ENCODE results near the gene ZNF821.

- TF ChIP-seq POLR2A (IDR thresholded peaks at IDR 0.05) (no peak), CTCF (IDR thresholded peaks at IDR 0.05 in 4 of 5, conservative IDR thresholded peaks at IDR 0.05 in 1 of 5) (no peak)
Observed at GRCh38 chr16:71863995-71864394, 20.0 kb downstream of the ZNF821 start.
